Gastroesophageal sphincter (tissue), 3 donors: ENCODE data around the gene PEX11B.

ENCODE experiments used
- CTCF ChIP-seq, 4 experiments: fragments of 200-600 bp in 2 of 4; fragments of 450-650 bp in 2 of 4; sonication (generic) in 1 of 4; IDR thresholded peaks; one replicate each; pipeline ENCODE4 v1.5.1; 2017 to 2019; ENCODE audit warnings: antibody characterized with exemption in 4 of 4, mild to moderate bottlenecking in 2 of 4, moderate library complexity in 2 of 4
- EP300 ChIP-seq: sonication (generic); formaldehyde crosslinking; IDR thresholded peaks from one replicate; pipeline ENCODE4 v1.6.1; 2017; ENCODE audit warnings: antibody characterized with exemption, mild to moderate bottlenecking

- no peak for TF ChIP-seq CTCF (IDR thresholded peaks at IDR 0.05)
- TF ChIP-seq EP300: no peak
These were observed 40.8 kb upstream of the PEX11B start for GRCh38 chr1:145959333-145959732.
